ENCODE data around the gene ART4. TPM values are rescaled to one million over a fixed set of nuclear protein-coding genes. Genes with fewer than 3 reads are reported as not detected.

The ART4 gene
- total RNA-seq, 1 experiment from 2014 or later = not detected

GRCh38 chr12:14892726-14893505 is 49.6 kb upstream of the ART4 start:
- ChIA-PET POLR2A (no interaction called here), RAD21 (ENCODE audit: low non-redundant PET in 1 of 2, low total read pairs in 2 of 2, uncharacterized antibody in 2 of 2, unreplicated experiment in 2 of 2) (no interaction called here), CTCF (interaction anchor here (0.7 to 0.9 kb wide), 2 partner anchors 8 to 82 kb away, joined by 3 read pairs; no protein-coding TSS in a partner anchor)
- Histone ChIP-seq H3K79me2 (ENCODE audit: insufficient read depth, low read length) (no peaks in the 10 kb centered on the region), H3K4me2 (ENCODE audit: low read length) (no peak overlapping the region), H3K36me3 (ENCODE audit: control insufficient read depth in 1 of 2, insufficient read depth in 2 of 2, low read length in 2 of 2) (no peaks in the 10 kb centered on the region), H3K4me1 (ENCODE audit: control insufficient read depth in 1 of 2, insufficient read depth in 2 of 2, low read length in 2 of 2) (no peaks in the 10 kb centered on the region), H3K9ac (ENCODE audit: low read length) (no peak overlapping the region), H3K4me3 (replicated peaks in 1 of 2; ENCODE audit: low read depth in 1 of 2, low read length in 2 of 2) (no peak overlapping the region), H2AFZ (ENCODE audit: low read depth, low read length, poor library complexity, severe bottlenecking) (no peak overlapping the region), H4K20me1 (ENCODE audit: insufficient read depth) (no peaks in the 10 kb centered on the region), H3K9me2 (ENCODE audit: insufficient read depth) (no peaks in the 10 kb centered on the region), H3K27me3 (ENCODE audit: insufficient read depth, low read length) (no peaks in the 10 kb centered on the region), H3K27ac (ENCODE audit: low read depth, low read length) (no peak overlapping the region), H3K9me3 (ENCODE audit: control insufficient read depth in 1 of 2, insufficient read depth in 1 of 2, low read depth in 1 of 2, low read length in 2 of 2) (no peaks in the 10 kb centered on the region)
- DNase-seq (ENCODE audit: low read depth, low spot score) (no peak), ATAC-seq (peak; percentile 58)
- TF ChIP-seq EZH2phosphoT487 (IDR thresholded peaks at IDR 0.05; ENCODE audit: borderline replicate concordance) = no peak
- TF ChIP-seq RAD21 (IDR thresholded peaks at IDR 0.05; ENCODE audit: low read depth) = peak; percentile 24
- intact Hi-C loops (cut with micrococcal nuclease) = no loop called here
- no TSS peak for BruUV-seq (replicated peaks)

- Histone ChIP-seq H3K4me2 (ENCODE audit: low read length) (no peak overlapping the region), H3K9me2 (ENCODE audit: insufficient read depth) (no peaks in the 10 kb centered on the region), H3K27me3 (ENCODE audit: insufficient read depth, low read length) (no peaks in the 10 kb centered on the region), H3K9me3 (ENCODE audit: control insufficient read depth in 1 of 2, insufficient read depth in 1 of 2, low read depth in 1 of 2, low read length in 2 of 2) (no peaks in the 10 kb centered on the region), H4K20me1 (ENCODE audit: insufficient read depth) (no peaks in the 10 kb centered on the region), H3K9ac (ENCODE audit: low read length) (no peak overlapping the region), H3K36me3 (ENCODE audit: control insufficient read depth in 1 of 2, insufficient read depth in 2 of 2, low read length in 2 of 2) (no peaks in the 10 kb centered on the region), H3K4me1 (ENCODE audit: control insufficient read depth in 1 of 2, insufficient read depth in 2 of 2, low read length in 2 of 2) (no peaks in the 10 kb centered on the region), H3K79me2 (ENCODE audit: insufficient read depth, low read length) (no peaks in the 10 kb centered on the region), H3K4me3 (replicated peaks in 1 of 2; ENCODE audit: low read depth in 1 of 2, low read length in 2 of 2) (no peak overlapping the region), H2AFZ (ENCODE audit: low read depth, low read length, poor library complexity, severe bottlenecking) (no peak overlapping the region), H3K27ac (ENCODE audit: low read depth, low read length) (no peak overlapping the region)
- ChIA-PET POLR2A (no interaction called here), RAD21 (ENCODE audit: low non-redundant PET in 1 of 2, low total read pairs in 2 of 2, uncharacterized antibody in 2 of 2, unreplicated experiment in 2 of 2) (no interaction called here), CTCF (no interaction called here)
- intact Hi-C loops (cut with micrococcal nuclease) = no loop called here
- DNase-seq (ENCODE audit: low read depth, low spot score) = no peak
- ATAC-seq = no peak
- BruUV-seq (replicated peaks) = no TSS peak
- no peak for TF ChIP-seq MAX (IDR thresholded peaks at IDR 0.05)
- no peak for TF ChIP-seq FOSL1 (IDR thresholded peaks at IDR 0.05; ENCODE audit: low read depth)
- no peak for TF ChIP-seq POLR2A (IDR thresholded peaks at IDR 0.05; ENCODE audit: borderline replicate concordance, extremely low read depth, insufficient read depth, insufficient read length)
- TF ChIP-seq TCF7L2 (IDR thresholded peaks at IDR 0.05; ENCODE audit: borderline replicate concordance, extremely low read depth, insufficient read depth, insufficient read length) = no peak
- no peak for TF ChIP-seq ZBTB33 (IDR thresholded peaks at IDR 0.05; ENCODE audit: extremely low read depth, insufficient replicate concordance, low read length)
- TF ChIP-seq ELF1 (IDR thresholded peaks at IDR 0.05; ENCODE audit: borderline replicate concordance, low read depth) = no peak
- no peak for TF ChIP-seq CBX3 (IDR thresholded peaks at IDR 0.05; ENCODE audit: low read depth)
- TF ChIP-seq CTCF (IDR thresholded peaks at IDR 0.05 in 2 of 3, conservative IDR thresholded peaks at IDR 0.05 in 1 of 3; ENCODE audit: borderline replicate concordance in 1 of 3, insufficient read depth in 1 of 3, low read depth in 2 of 3, low read length in 2 of 3) = no peak
- no peak for TF ChIP-seq EZH2phosphoT487 (IDR thresholded peaks at IDR 0.05; ENCODE audit: borderline replicate concordance)
- no peak for TF ChIP-seq SP1 (IDR thresholded peaks at IDR 0.05; ENCODE audit: low read depth)
These were observed 47.4 kb upstream of the ART4 start for GRCh38 chr12:14890701-14891100.
